Esophagus muscularis mucosa (tissue), 4 donors: ENCODE results near the gene SPSB2.

Experiments
- CTCF ChIP-seq, 3 experiments: fragments of 200-600 bp in 2 of 3; fragments of 450-650 bp in 1 of 3; sonication (generic) in 2 of 3; IDR thresholded peaks; one replicate each; pipeline ENCODE4 v1.5.1; 2017 to 2019; ENCODE audit warnings: antibody characterized with exemption in 3 of 3, mild to moderate bottlenecking in 2 of 3, moderate library complexity in 1 of 3
- EP300 ChIP-seq: sonication (generic); formaldehyde crosslinking; IDR thresholded peaks from one replicate; pipeline ENCODE4 v1.6.1; 2017; ENCODE audit warnings: antibody characterized with exemption
- POLR2A ChIP-seq: fragments of 450-650 bp; IDR thresholded peaks from one replicate; pipeline ENCODE4 v1.6.1; 2017; ENCODE audit warnings: antibody characterized with exemption, moderate library complexity, mild to moderate bottlenecking, low read depth
- POLR2AphosphoS5 ChIP-seq, 2 donors: sonication (generic); formaldehyde crosslinking; IDR thresholded peaks; one replicate each; pipeline ENCODE4 v1.6.1; 2017; ENCODE audit warnings: antibody characterized with exemption in 2 of 2

- TF ChIP-seq CTCF (IDR thresholded peaks at IDR 0.05) (no peak), POLR2AphosphoS5 (IDR thresholded peaks at IDR 0.05) (no peak), POLR2A (no peak), EP300 (no peak)
Observed at GRCh38 chr12:6834254-6834653, 38.8 kb downstream of the SPSB2 start.
